Gastroesophageal sphincter (tissue), 3 donors: ENCODE data around the gene GRK5.

ENCODE experiments used
- POLR2A ChIP-seq, 2 donors: fragments of 450-650 bp; IDR thresholded peaks; one replicate each; pipeline ENCODE4 v1.6.1; 2017; ENCODE audit warnings: antibody characterized with exemption in 2 of 2, mild to moderate bottlenecking in 2 of 2, moderate library complexity in 1 of 2
- TF ChIP-seq, protein P1 (sequence below), 4 experiments: fragments of 200-600 bp in 2 of 4; fragments of 450-650 bp in 2 of 4; sonication (generic) in 1 of 4; IDR thresholded peaks; one replicate each; pipeline ENCODE4 v1.5.1; 2017 to 2019; ENCODE audit warnings: antibody characterized with exemption in 4 of 4, mild to moderate bottlenecking in 2 of 4, moderate library complexity in 2 of 4

DNA sequence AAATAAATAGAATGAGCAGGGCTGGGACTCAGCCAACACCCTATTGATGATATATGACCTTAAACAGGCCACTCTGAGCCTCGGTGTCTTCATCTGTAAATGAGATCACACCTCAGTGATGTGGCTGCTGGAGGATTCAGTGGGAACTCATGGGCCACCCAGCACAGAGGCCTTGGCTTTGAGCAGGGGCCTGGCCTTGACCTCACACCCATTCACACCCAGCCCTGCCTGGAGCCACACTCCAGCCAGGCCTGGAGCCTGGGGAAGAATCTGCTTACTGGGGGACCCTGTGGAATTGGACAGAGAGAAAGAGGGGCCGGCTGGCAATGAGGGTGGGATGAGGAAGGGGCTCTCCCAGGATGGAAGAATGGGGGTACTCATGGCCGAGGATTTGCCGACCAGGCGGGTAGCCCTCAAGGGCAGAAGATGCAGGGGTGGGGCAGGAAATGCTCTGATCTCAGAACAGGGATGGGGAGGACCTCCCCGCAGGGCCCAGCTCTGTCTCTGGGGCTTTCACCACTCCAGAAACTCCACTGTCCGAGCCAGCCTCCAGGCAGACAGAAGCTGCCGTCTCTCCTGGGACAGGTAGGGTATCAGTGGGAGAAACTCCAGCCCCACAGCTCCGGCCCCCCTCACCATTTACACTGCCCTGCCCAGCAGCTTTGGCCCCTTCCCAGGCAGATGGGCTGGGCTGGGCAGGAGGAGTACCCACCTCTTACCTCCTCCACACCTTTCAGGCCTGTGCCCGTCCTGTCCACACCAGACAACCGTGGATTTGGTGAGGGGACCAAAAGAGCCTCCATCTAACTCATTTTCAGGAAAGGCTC is 253.2 kb downstream of the GRK5 start:
- TF ChIP-seq, protein P1, sequence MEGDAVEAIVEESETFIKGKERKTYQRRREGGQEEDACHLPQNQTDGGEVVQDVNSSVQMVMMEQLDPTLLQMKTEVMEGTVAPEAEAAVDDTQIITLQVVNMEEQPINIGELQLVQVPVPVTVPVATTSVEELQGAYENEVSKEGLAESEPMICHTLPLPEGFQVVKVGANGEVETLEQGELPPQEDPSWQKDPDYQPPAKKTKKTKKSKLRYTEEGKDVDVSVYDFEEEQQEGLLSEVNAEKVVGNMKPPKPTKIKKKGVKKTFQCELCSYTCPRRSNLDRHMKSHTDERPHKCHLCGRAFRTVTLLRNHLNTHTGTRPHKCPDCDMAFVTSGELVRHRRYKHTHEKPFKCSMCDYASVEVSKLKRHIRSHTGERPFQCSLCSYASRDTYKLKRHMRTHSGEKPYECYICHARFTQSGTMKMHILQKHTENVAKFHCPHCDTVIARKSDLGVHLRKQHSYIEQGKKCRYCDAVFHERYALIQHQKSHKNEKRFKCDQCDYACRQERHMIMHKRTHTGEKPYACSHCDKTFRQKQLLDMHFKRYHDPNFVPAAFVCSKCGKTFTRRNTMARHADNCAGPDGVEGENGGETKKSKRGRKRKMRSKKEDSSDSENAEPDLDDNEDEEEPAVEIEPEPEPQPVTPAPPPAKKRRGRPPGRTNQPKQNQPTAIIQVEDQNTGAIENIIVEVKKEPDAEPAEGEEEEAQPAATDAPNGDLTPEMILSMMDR (IDR thresholded peaks at IDR 0.05), result no peak
- TF ChIP-seq POLR2A (IDR thresholded peaks at IDR 0.05), result no peak
